SIG-M5 (cell line): Measurements from ENCODE around the gene ANKZF1.
"Not testable (repeated sequence)": the region's sequence is repeated elsewhere in the genome, so short reads cannot be mapped to it uniquely, and the experiment has no call there.

Experiments
- DNase-seq: peaks from one replicate; lab custom pipeline; 2025; lab: John Stamatoyannopoulos, UW

The ANKZF1 gene

DNA sequence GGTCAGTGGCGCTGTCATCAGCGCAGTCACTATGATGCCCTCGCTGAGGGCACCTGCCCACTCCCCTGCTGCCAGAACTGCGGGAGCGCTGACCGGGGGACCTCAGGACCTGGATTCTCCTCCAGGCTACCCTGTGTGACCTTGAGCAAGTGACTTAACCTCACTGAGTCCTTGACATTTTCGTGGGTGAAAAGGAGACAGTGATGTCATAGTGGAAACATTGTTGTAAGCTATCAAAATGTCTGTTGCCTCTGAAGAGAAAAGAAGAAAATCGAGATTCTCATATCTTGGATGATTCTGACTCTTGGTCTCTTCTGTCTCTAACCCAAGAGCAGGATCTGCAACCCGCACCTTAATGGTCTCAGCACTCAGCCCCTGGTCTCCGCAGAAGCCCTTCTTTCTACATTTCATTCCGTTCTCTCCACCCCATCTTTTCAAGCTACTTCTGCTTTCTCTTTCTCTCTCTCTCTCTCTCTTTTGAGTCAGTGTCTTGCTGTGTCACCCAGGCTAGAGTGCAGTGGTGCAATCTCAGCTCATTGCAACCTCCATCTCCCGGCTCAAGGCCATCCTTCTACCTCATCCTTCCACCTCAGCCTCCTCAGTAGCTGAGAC, 25.1 kb downstream of the ANKZF1 start:
- DNase-seq, result peak; percentile 77

DNA sequence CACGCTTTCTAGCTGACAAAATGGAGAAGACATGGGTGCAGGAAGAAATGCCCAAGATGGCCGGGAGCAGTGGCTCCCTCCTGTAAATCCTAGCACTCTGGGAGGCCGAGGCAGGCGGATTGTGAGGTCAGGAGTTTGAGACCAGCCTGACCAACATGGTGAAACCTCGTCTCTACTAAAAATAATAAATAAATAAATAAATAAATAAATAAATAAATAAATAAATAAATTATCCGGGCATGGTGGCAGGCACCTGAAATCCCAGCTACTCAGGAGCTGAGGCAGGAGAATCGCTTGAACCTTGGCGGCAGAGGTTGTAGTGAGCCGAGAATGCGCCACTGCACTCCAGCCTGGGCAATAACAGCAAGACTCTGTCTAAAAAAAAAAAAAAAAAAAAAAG, 29.3 kb downstream of the ANKZF1 start:
- DNase-seq, result not testable (repeated sequence)

DNA sequence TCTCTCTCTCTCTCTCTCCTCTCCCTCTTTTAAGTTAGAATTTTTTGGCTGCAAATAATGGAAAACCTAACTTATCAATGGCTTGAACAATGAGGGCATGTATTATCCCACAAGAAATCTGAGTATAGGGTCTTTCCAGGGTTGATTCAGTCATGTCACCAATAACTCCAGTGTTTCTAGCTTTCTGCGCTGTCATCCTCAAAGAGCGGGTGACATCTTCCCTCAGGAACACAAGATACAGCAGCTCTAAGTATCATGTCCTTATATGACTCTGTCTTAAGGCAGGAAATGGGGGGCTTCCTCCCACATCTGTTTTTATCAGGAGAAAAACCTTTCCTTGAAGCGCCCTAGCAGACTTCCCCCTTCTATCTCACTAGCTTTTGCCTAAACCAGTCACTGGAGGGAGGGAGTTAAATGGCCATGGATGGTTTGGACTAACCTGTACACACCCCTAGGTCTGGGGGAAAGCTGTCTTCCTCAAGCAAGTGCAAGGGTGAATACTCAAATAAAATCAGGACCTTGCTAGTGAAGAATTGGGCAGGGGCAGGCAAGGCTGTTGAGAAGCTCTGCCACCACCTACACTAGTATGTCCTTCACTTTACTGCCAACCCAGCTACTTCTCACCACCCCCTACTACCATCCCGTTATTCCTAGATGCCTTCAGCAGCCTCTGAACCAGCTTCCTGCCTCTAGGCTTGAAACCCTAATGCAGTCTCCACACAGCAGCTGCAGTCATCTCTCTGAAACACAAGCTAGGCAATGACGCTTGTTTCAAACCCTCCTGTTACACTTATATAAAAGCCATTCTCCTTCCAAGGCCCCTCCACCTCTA, 31.6 kb downstream of the ANKZF1 start:
- DNase-seq, result no peak

DNA sequence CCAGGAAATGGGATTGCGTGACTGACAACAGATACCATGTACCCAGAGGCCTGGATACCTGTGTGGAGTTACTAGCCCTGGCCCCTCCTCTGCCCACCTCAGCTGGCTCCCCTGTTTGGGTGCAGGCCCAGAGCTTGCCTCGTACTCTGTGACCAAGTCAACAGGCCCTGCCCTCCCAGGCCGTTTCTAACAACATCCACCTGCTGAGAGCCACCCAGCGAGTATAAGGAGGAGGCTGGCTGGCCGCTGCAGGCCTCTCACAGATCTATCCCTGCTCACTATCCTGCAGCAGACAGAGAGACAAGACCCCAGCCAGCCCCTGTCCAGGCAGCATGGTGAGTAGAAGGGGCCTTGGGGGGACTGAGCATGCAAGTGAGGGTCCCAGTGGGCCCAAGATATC, 36.6 kb downstream of the ANKZF1 start:
- no peak for DNase-seq

DNA sequence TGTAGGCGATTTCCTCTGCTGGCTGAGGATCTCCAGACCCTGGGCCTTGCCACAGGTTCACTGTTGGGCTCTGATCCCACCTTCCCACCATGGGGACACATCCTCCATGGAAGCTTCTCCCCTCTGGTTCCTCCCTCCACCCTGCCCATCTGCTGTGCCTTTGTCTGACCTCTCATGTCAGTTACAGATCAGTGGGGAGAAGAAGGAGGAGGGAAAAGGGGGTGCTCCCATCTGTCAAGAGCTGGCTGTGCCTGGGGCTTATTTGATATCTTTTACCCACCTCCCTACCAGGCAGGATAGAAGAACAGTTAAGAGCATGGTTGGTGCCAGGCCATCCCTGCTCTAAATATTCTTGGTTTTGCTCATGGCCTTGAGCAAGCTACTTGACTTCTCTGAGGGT, 37.3 kb downstream of the ANKZF1 start:
- DNase-seq, result no peak

DNA sequence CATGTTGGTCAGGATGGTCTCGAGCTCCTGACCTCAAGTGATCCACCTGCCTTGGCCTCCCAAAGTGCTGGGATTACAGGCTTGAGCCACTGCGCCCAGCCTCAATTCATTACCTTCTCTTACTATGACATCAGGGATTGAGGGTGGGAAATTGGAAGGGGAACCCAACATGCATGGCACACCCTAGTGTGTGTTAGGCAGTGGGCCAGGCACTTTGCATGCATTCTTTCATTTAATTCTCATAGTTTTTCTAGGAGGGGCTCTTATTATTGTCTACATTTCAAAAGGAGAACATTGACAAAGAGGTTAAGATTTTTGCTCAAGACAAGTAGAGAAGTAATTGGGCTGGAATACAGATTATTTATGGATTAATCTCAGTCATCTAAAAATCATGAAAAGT, 38.7 kb downstream of the ANKZF1 start:
- no peak for DNase-seq

DNA sequence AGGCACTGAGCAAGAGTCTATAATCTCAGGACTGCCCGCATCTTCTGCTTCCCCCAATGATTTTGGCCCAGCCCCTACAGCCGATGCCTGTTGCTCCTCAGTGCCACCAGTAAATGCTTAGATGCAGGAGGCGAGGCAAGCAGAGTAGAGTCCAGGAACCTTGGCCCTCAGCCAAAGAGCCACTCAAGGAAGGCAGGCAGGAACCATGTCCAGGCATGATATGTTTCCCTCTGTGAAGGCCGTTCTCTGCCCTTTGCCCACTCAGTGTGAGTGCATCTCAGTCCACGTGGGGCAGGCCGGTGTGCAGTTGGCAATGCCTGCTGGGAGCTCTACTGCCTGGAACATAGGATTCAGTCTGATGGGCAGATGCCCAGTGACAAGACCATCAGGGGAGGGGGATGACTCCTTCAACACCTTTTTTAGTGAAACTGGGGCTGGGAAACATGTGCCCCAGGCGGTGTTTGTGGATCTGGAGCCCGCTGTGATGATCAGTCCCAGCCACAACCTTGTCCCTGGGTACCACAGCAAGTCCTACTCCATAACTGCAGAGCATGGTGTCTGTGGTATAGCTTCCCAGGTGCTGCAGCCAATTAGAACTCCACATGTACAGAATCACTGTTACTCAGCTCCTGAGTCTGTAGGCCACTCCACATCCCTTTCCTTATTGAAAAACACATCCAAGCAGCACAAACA, 39.9 kb downstream of the ANKZF1 start:
- no peak for DNase-seq

DNA sequence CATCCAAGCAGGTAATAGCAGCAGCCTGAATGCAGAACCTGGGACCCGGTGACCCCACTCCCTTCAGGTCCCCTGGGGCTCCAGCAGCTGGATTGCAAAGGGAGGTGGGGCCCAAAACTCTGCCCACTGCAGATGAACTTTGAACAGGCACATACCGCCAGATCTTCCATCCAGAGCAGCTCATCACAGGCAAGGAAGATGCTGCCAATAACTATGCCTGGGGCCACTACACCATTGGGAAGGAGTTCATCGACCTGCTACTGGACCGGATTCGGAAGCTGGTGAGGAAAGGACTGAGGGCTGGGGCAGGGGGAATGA, 40.4 kb downstream of the ANKZF1 start:
- no peak for DNase-seq

DNA sequence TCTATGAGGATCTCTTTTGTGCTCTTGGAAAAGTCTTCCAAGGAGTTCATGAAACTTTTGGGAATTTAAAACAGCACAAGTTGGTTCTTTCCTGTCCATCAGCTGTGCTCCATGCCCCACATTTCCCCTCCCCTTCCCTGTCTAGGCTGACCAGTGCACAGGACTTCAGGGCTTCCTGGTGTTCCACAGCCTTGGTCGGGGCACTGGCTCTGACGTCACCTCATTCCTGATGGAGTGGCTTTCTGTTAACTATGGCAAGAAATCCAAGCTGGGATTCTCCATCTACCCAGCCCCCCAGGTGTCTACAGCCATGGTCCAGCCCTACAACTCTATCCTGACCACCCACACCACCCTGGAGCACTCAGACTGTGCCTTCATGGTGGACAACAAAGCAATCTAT, 41.4 kb downstream of the ANKZF1 start:
- no peak for DNase-seq

DNA sequence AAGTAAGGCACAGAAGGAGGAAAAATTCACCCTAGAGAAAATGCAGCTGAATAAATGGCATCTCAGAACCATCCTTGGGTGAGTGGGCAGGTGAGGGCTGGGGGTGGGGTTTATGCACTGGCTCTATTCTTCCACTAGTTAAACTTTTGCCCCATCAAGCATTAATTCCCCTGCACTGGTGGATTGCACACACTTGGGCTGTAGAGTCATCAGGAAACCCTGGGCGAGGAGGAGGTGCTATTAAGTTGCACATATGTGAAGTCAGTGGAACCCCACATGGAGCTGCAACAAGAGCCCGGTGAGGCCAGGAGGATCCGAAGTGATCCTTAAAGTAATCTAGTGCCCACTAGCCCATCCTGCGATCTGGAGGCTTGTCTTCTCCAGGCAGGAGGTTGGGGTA, 42.8 kb downstream of the ANKZF1 start:
- DNase-seq, result no peak

DNA sequence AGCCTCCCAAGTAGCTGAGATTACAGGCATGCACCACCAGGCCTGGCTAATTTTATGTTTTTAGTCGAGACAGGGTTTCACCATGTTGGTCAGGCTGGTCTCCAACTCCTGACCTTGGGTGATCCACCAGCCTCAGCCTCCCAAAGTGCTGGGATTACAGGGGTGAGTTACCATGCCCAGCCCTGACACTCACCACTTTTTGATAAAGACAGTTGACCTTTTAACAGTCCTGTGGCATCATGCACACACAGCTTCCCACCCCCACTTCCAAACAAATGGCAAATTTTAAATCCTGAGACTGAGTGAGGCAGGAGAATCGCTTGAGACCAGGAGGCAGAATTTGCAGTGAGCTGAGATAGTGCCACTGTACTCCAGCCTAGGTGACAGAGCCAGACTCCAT, 43.4 kb downstream of the ANKZF1 start:
- no peak for DNase-seq

DNA sequence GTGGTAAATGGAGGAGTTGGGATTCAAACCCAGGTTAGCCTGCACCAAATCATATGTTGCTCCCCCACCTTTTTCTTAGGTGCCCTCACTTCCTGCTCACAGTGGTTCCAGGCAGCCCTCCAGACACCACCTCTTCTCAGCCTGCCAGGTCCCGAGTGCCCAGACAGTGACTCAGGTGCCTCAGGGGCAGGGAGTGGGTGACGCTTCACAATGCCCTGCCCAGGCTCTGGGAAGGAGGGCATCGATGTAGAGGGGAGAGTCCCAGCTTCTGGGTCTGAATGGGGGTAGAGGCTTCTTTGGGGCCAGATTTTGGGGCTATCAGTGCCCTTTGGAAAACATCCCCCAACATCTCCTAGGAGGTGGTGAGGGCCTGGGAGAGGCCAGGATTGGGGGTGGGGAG, 44.3 kb downstream of the ANKZF1 start:
- DNase-seq, result no peak

DNA sequence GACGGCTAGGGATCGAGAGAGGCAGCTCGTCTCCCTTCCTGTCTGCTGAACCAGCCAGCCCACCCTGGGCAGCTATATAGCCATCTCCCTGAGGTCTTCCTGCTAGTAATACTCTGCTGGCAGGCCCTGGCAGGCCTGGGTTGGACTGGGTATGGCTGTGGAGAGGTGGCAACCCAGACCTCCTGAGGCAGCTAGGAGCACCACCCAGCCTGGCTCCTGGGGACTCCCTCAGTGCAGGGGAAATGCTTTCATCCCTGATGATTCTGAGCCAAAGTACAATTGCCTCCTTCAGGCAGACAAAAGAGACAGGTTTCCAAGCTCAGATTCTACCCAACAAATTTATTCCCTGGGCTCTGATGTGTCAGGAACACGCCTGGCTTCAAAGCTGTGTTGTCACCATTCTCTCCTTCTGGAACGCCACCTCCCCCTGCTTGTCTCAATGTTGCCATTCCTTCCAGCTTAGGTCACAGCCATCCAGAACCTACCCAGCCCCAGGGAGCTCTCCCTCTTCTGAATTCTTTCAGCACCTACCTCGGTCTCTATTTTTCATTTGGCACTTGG, 44.8 kb downstream of the ANKZF1 start:
- DNase-seq, result no peak

DNA sequence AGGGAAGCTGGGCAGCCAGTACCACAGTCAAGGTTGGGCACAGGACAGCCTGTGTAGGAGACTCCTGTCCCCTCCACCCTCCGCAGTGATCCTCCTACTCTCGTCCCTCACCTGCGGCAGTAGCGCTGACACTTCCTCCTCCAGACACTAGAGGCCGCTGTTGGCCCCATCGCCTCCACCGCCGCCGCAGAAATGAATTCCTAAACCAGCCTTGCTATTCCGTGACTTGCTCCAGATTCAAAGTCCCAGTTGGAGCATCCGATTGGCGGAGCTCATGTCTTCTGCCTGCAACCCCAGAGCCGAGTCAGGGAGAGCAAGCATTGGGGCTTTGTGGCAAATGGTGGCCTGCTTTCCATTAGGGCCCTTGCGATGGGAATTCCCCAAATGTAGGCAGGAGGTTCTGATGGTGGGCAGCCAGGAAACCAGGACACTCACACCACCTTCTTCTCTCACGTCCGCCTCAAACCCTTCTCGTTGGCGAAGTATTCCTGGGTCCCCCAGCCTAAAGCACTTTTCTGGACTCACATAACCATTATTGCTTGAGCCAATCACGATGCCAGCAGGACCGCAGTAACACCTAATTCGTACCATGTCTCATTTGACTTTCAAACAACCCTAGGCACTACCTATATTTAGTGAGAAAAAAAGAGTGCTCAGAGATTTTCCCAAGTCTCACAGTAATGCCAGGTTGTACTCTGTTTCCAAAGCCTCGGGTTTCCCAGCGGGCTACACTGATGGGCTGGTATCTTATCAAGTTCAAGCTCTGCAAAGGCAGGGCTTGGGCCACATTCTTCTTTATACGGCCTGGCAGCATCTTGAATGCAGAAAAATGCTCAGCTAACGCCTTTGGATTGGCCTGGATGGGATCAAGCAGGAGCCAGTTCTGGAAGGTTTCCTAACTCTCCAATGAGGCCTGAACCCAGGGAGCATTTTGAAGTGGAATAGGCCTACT, 48.4 kb downstream of the ANKZF1 start:
- DNase-seq, result no peak

DNA sequence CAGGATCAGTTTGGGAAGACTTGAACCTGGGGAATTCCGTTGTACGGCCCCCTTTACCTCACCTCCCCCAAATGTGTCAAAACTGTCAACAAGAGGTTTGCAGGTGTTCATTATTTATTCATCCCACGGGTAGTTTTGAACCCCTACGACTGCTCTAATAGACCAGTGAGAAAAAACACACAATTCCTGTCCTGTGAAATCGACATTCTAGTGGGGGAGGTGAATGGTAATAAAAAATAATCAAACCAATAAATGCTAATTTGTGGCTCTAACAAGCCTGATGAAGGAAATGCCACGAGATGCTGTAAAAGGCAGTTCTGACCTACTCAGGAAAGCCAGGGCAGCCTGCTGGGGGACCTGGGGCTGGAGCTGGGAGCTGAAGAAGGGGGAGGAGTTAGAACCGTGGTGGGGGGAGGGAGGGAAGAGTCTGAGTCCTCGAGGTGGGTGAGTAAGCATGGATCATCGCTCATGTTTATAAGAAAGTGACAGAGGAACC, 49.1 kb downstream of the ANKZF1 start:
- no peak for DNase-seq

DNA sequence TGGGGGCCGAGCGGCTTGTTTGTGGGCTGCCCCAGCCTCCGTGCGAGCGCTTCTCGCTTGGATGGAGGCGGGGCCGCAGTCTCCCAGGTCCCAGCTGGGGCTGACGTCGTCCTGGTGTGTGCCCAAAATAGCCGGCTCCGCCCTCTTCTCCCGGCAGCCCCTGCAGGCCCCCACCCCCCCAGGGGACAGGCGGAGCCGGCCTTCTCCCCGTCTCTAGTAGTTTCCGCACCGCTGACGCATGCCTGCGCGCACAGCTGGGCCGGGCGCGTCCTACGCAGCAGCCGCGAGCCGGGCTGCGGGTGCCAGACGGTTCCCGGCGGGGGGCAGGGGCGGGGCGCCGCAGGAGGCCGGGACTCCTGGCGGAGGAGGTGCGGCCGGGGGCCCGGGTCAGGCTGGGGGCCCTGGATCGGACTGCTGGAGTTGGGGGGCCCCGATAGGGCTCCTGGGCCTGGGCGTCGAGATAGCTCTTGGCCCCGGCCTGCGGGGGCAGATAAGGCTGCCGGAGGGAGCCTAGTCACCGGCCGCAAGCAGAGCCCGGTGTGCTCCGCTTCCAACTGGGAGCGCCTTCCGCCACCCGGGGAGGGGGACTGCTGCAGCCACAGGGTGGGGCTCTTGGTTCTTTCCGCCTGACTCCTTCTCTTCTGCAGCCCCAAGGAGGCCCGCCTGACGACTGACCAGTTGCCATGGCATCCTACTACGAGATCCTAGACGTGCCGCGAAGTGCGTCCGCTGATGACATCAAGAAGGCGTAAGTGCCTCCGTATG, 49.7 kb downstream of the ANKZF1 start, which contains the start of gene DNAJB2:
DNAJB2 (plus strand) TSS at position 216 of the 765 bp plus-strand sequence; CDS start at position 684, 468 bp downstream.
- DNase-seq, result peak; percentile 89

DNA sequence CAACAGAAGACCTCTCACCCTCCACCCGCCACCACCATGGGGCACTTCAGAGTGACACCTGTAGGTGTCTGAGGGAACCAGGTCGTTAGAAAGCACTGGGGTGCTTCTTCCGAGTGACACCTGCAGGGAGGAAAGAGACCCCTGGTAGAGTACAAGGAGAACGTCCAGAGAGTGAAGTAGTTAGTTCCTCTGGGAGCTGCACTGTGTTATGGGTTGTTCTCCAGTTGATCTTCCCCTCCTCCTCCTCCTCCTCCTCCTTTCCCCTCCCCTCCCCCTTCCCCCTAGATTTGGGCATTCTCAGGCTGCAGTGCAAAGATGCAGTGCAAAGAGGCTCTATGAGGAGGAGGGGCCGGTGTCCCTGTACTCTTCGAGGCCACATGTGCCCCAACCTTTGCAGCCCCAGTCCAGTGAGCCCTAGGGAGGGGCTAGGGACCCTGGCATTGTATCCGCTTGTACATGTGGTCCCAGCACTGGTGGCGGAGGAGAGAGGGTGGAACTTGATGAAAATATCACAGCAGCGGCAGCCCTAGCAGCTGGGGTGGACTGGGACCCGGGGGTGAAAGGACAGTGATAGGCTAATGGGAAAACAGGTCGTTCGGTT, 50.4 kb downstream of the ANKZF1 start:
- DNase-seq, result no peak

DNA sequence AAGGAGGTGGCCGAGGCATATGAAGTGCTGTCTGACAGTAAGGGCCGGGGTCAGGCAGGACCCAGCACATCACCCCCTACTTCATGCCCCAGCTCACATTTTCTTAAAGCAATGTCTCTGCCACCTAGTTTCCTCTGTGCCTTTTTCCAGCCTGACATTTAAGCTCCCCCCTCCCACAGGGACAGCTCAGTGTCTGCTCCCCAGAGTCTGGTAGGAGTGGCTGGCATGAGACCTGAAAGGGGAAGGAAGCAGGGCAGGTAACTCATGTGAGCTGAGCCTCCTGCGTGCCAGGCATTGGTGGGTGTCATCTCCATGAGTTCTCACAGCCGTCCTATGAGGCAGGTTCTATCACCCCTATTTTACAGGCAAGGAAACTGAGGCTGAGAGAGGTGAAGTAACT, 51.0 kb downstream of the ANKZF1 start:
- DNase-seq, result no peak

DNA sequence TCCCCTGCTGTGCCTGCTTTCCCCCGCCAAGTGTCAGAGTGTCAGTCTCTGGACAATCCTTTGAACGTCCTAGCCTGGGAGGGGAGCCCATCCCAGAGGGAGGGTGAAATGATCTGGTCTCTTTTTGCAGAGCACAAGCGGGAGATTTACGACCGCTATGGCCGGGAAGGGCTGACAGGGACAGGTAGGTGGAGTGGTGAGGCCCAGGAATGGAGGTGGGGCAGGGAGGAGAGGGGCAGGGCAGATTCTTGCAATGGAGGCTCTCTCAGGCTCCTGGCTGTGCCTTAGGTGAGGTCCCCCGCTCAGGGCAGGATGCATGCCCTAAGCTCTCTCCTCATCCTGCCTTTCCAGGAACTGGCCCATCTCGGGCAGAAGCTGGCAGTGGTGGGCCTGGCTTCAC, 52.0 kb downstream of the ANKZF1 start:
- DNase-seq, result no peak

DNA sequence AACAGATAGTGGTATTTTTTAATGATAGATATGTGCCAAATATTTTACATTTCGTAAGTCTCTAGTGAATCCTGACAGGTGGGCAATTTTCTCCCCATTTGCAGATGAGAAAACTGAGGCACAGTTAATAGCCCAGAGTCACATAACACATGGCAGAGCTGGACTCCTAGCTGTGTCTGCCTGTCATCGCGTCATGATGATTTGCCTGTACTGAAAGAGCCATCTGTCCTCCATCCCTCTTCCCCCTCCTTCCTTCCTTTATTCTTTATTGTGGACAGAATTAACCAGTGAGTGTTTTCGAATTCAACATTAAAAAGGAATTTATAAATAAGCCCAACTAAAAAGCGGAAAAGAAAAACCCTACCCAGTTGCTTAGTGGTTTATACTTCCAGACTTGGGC, 52.8 kb downstream of the ANKZF1 start:
- DNase-seq, result no peak
